HG03457 (cell line): ENCODE results near the gene LPP.
A peak's percentile ranks its signal among the peaks of the same experiment; 100 is the strongest.

Source experiments
- ATAC-seq: cut with Tn5 transposase; IDR thresholded peaks from one replicate; pipeline ENCODE4 v1.9.1; 2021; ENCODE audit warnings: moderate number of reproducible peaks; ENCODE audit not compliant: unreplicated experiment

LPP gene

DNA sequence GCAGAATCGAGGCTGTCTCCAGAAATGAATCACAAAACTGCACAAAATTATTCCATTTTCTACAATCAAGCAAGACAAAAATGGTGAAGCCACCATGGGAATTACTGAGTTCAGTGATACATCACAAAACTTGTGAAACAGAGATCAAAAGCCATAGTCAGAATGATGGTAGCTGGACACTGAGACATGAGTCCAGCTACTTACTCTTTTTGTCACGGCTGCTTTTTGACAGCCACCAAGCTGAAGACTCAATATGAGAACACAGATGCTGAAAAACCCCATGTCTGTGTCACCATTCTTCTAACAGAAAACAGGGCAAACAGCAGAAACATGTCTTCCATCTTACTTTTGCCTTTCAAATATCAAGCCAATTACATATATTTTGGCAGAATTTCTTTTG is 237.6 kb downstream of the LPP start:
- ATAC-seq, result no peak

- ATAC-seq, result no peak
Measured at GRCh38 chr3:188392076-188392475, 238.1 kb downstream of the LPP start.

GRCh38 chr3:188394623-188395022 is 240.7 kb downstream of the LPP start:
- no peak for ATAC-seq

- no peak for ATAC-seq
Measured at GRCh38 chr3:188396251-188396650, 242.3 kb downstream of the LPP start.

DNA sequence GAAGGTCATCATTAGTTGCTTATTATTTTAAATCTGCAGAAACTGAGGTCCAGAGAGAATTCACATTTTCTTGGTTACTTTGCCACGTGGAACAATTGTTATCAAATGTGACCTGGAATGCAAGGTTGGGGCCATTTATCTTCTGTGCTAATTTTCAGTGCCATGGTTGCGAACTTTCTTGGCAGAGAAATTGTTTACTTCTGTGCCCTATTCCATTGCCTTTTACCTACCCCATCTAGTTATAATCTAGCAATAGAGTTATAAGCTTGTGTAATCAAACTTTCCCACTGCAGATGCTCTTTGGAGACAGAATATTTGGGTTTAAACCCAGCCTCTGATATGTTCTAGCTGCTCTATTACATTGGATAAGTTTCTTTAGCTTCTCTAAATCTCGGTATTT is 242.9 kb downstream of the LPP start:
- ATAC-seq, result no peak

DNA sequence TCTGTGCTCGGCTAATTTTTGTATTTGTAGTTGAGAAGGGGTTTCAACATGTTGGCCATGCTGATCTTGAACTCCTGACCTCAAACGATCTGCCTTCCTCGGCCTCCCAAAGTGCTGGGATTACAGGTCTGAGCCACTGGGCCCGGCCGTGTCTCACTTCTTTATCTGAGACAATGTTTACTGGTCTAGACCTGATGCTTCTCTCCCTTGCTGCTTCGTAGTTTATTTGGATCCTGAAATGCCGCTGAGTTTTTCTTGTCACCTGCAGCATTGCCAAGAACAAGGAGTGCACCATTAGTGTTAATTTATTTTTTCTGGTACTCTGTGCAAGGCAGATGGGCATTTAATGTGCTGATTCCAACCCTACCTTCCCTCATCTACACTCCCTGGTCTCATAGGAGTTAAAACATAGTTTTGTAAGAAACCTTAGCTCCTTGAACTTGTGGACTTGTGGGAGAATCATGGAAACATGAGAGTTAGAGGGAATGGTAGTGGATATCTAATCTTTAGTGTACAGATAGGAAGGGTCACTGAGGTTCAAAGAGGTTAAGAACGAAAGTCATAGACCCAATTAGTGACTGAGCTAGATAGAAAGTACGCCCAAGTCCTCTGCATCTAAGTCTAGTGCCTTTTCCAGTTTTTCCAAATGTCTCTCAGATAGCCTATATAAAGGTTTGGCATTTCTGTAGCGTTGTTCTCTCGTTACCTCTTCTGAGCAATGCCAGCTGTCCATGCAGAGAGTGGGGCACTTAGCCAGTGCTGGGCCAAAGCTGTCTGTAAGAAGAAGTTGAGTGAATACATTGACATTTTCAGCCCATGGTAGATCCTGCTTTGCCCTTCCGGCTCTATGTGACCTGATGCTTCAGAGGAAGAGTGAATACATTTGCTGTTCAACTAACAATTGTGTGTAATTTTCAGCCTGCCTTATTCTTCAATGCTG is 244.1 kb downstream of the LPP start:
- no peak for ATAC-seq

DNA sequence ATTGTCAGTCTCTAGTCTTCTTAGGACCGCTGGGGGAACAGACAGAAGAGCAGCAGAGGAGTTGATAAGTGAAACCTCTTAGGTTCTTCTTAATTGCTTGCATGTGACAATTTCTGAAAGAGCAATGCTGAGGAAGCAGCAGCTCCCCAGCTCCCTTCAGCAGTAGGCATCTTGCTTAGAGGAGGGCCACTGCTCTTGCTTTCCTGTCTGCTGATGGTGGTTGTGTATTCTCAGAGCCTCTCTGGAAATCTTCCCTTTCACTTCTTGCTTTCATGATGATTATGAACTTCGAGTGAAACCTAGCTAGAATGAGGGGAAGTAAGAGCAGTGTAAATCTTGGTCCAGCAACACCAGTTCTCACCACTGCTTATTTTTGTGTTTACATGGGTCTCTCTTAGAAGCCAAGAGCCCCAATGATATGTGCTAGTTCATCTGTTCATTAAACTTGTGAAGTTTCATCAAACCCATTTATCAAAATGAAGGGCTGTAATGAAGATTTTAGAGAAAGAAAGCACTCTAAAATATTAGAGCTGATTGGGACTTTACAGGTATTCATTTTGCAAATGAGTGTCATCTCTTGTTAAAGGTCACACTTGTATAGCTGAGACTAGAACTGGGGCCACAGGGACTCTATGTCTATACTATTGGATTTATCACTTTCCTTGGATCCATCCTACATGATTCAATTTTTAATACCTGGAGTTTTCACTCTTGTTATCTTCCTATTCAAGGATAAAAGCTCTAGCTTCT is 246.7 kb downstream of the LPP start:
- ATAC-seq, result peak; percentile 90

GRCh38 chr3:188401244-188401993 is 247.5 kb downstream of the LPP start:
- ATAC-seq, result no peak

- no peak for ATAC-seq
Measured at GRCh38 chr3:188402229-188402628, 248.3 kb downstream of the LPP start.

DNA sequence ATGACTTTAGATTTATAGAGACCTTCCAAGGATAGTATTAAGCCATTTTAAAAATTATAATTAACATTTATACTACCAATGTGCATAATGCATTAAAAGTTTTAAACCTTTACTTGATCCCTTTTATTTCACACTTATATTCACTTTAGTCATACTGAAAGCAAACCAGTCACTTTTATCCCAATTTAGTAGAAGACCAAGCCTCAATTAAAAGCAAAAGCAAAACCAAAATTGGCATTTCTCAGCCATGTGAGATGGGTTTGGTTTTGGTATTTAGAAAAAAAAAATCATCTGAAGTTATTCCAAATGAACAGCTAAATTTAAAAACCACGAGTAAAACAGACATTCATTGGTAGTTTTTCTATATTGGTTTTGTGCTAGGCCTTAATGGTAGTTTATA is 249.4 kb downstream of the LPP start:
- no peak for ATAC-seq

GRCh38 chr3:188404124-188404523 is 250.2 kb downstream of the LPP start:
- ATAC-seq, result no peak

- ATAC-seq, result no peak
Measured at GRCh38 chr3:188404701-188405100, 250.7 kb downstream of the LPP start.

DNA sequence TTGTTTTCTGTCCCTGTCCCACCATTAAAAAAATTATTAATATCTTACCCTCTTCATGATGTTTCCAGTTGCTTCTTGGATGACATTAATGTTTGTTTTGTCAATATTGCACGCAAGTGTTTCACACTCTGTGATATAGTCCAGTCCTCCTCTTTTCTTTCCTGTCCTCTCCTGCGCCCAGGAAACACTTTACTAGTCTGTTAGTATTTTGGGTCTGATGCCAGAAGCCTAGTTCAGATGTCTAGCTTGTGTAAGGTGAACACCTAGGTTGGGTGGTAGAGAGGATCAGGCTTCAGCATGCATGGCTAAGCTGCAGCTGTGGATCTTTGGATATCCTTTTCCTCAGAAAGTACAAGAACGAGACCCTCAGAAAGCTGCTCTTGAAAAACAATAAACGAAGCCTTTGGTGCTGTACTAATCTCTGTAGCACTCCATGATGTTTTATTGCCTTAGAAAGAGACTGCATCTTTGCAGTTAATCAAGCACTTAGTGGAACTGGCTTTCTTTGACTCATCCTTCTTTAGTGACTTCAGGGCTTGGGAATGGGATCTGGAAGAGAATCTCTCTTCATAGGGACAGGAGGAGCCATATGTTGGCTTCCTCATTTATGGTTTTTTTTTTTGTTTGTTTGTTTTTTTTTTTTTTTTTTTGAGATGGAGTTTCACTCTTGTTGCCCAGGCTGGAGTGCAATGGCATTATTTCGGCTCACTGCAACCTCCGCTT is 253.4 kb downstream of the LPP start:
- ATAC-seq, result no peak

- ATAC-seq, result no peak
Measured at GRCh38 chr3:188408831-188409230, 254.9 kb downstream of the LPP start.

DNA sequence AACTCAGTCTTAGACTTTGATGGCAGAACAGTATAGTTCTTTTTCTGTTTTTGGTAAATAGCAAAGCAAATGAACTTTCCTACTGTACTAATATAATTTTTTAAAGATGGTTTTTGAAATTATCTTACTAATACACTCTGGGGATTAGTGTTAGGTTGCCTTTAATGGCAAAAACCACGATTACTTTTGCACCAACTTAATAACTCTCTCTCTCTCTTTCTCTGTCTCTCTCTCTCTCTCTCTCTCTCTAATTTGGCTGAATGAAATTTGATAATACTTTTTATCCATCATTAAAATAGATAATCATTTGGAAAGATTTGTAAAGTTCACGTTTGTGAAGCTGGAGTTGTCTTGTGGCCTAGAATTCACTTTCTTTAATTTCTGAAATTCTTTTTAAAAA is 257.8 kb downstream of the LPP start:
- no peak for ATAC-seq

DNA sequence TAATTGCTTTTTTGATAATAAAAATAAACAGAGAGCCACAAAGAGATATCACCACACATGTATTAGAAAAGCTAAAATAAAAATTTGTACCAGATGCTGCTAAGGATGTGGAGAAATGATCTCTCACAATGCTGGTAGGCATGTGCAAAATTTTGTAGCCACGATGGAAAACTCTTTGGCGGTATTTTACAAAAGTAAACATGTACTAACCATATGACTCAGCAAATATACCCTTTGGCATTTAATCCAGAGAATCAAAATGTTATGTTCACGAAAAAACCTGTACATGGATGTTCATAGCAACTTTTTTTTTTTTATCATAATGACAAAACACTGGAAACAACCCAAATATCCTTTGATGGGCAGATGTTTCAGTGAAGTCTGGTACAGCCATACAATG is 261.2 kb downstream of the LPP start:
- ATAC-seq, result no peak

GRCh38 chr3:188416041-188416440 is 262.1 kb downstream of the LPP start:
- no peak for ATAC-seq

GRCh38 chr3:188417271-188417696 is 263.3 kb downstream of the LPP start:
- ATAC-seq, result no peak

DNA sequence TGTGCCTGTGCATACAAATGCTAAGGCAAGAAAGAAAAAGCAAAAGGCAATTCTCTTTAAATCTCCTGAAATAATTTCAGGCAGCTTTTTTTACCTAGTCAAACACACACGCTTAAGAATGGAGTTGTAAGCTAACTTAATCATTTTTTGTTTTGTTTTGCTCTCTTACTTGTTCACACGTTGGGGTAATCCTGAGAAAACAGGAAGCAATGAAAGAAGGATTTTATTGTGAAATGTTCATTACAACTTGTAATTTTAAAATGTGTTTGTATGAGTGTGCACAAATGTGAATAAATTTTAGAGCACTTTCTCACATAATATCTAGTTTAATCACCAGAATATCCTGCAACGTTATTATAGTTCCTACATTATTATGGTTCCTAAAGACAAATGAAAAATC is 263.8 kb downstream of the LPP start:
- ATAC-seq, result no peak

- peak; percentile 40 for ATAC-seq
Measured at GRCh38 chr3:188421151-188421821, 267.3 kb downstream of the LPP start.
